SU-DHL-6 (cell line): ENCODE measurements around the gene FXYD4.
"Not testable (repeated sequence)": the region's sequence is repeated elsewhere in the genome, so short reads cannot be mapped to it uniquely, and the experiment has no call there.

Experiments
- H2AFZ ChIP-seq: fragments of 200-600 bp; sonication (generic); 2 replicates; pipeline ENCODE4 v1.6.1; 2014; ENCODE audit warnings: low read depth, mild to moderate bottlenecking, moderate library complexity, mixed read lengths, antibody characterized with exemption, low read length; ENCODE audit not compliant: severe bottlenecking
- H3F3A ChIP-seq: fragments of 200-600 bp; shearing (Covaris generic); 2 replicates; pipeline ENCODE4 v1.6.0; 2016; ENCODE audit warnings: antibody characterized with exemption, mild to moderate bottlenecking; ENCODE audit not compliant: insufficient read depth
- H3K27ac ChIP-seq: fragments of 200-600 bp; sonication (generic); 2 replicates; pipeline ENCODE4 v1.5.1; 2016; ENCODE audit warnings: low read depth, mild to moderate bottlenecking, low read length, moderate library complexity, mixed read lengths
- H3K27me3 ChIP-seq: fragments of 200-600 bp; sonication (generic), shearing (Covaris generic); 2 replicates; pipeline ENCODE4 v1.6.0; 2014; ENCODE audit warnings: mild to moderate bottlenecking, low read length
- H3K36me3 ChIP-seq: fragments of 200-600 bp; sonication (generic); 2 replicates; pipeline ENCODE4 v1.6.1; 2014; ENCODE audit warnings: mild to moderate bottlenecking, low read length, mixed read lengths
- H3K4me2 ChIP-seq: fragments of 300-600, 200-600 bp; shearing (Covaris generic), sonication (generic); 2 replicates; pipeline ENCODE4 v1.6.0; 2014; ENCODE audit warnings: low read length, low read depth, mild to moderate bottlenecking; ENCODE audit not compliant: poor library complexity, severe bottlenecking
- H3K4me3 ChIP-seq: fragments of 200-600 bp; sonication (generic); 2 replicates; pipeline ENCODE4 v1.5.1; 2014; ENCODE audit warnings: antibody characterized with exemption, low read length, mild to moderate bottlenecking, mixed read lengths; ENCODE audit not compliant: insufficient read depth, poor library complexity, severe bottlenecking
- H3K79me2 ChIP-seq: fragments of 200-600 bp; sonication (generic); 2 replicates; pipeline ENCODE4 v1.6.1; 2014; ENCODE audit warnings: mild to moderate bottlenecking, low read length, moderate library complexity; ENCODE audit not compliant: insufficient read depth
- H3K9ac ChIP-seq: fragments of 200-600 bp; sonication (generic); 2 replicates; pipeline ENCODE4 v1.7.0; 2014; ENCODE audit warnings: mild to moderate bottlenecking, low read length
- H3K9me2 ChIP-seq: fragments of 200-600 bp; sonication (generic); replicated peaks from 2 replicates; pipeline ENCODE4 v1.6.1; 2014; ENCODE audit warnings: low read length; ENCODE audit not compliant: insufficient read depth
- H3K9me3 ChIP-seq: fragments of 200-600 bp; sonication (generic); 2 replicates; pipeline ENCODE4 v1.6.1; 2014; ENCODE audit warnings: low read length, mixed read lengths; ENCODE audit not compliant: insufficient read depth
- H4K20me1 ChIP-seq: fragments of 200-600 bp; sonication (generic); 2 replicates; pipeline ENCODE4 v1.6.1; 2014; ENCODE audit warnings: low read depth, mild to moderate bottlenecking, antibody characterized with exemption, low read length, moderate library complexity, mixed read lengths
- CTCF ChIP-seq: fragments of 200-600 bp; sonication (generic); IDR thresholded peaks from one replicate; pipeline ENCODE4 v1.5.1; 2017; ENCODE audit warnings: antibody characterized with exemption, mild to moderate bottlenecking, low read length, moderate library complexity; ENCODE audit not compliant: insufficient read depth, poor library complexity, severe bottlenecking
- EZH2phosphoT487 ChIP-seq: fragments of 200-600 bp; sonication (generic), shearing (Covaris generic); conservative IDR thresholded peaks from 2 replicates; pipeline ENCODE4 v1.6.1; 2018; ENCODE audit warnings: mild to moderate bottlenecking, antibody characterized with exemption, low read length, moderate library complexity, mixed read lengths

FXYD4 gene

GRCh38 chr10:43336641-43337318 is 34.7 kb upstream of the FXYD4 start:
- Histone ChIP-seq H3K4me3 (no peak overlapping the region), H3K9me3 (no peaks in the 10 kb centered on the region), H3K9ac (no peak overlapping the region), H3K4me2 (no peak overlapping the region), H3F3A (no peaks in the 10 kb centered on the region), H3K79me2 (no peaks in the 10 kb centered on the region), H3K27ac (no peak overlapping the region), H4K20me1 (no peaks in the 10 kb centered on the region), H3K9me2 (no peaks in the 10 kb centered on the region), H2AFZ (no peak overlapping the region), H3K27me3 (no peaks in the 10 kb centered on the region), H3K36me3 (no peaks in the 10 kb centered on the region)
- TF ChIP-seq CTCF (no peak), EZH2phosphoT487 (no peak)

DNA sequence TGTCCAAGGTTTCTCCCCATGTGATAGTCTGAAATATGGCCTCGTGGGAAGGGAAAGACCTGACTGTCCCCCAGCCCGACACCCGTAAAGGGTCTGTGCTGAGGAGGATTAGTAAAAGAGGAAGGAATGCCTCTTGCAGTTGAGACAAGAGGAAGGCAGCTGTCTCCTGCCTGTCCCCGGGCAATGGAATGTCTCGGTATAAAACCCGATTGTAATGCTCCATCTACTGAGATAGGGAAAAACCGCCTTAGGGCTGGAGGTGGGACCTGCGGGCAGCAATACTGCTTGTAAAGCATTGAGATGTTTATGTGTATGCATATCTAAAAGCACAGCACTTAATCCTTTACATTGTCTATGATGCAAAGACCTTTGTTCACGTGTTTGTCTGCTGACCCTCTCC is 33.9 kb upstream of the FXYD4 start:
- not testable (repeated sequence) for H3F3A ChIP-seq, H3K27me3 ChIP-seq, H3K4me3 ChIP-seq, H3K9ac ChIP-seq, H3K36me3 ChIP-seq, H3K79me2 ChIP-seq, H3K4me2 ChIP-seq, H3K9me3 ChIP-seq, H4K20me1 ChIP-seq, H3K27ac ChIP-seq, H2AFZ ChIP-seq, H3K9me2 ChIP-seq

DNA sequence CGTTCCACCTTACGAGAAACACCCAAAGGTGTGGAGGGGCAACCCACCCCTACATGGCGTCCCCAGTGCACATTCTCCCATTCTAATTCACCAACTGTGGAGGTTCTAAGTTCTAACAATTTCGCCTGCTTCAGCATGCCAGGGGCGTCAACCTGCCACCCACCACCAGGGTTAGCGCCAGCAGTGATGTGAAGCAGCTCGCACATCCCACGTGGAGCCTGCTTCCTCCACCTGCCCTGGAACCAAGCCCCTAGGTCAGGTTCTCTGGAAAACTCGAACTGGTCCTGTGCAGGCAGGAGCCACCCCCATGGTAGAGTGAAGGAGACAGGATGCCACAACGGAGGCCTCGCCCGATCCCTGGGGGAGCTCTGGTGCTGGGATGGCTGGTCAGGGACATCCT is 33.3 kb upstream of the FXYD4 start:
- H4K20me1 ChIP-seq = no peaks in the 10 kb centered on the region
- H3F3A ChIP-seq = no peaks in the 10 kb centered on the region
- TF ChIP-seq CTCF (no peak), EZH2phosphoT487 (no peak)
- no peak overlapping the region for H3K27ac ChIP-seq
- H3K79me2 ChIP-seq = no peaks in the 10 kb centered on the region
- no peaks in the 10 kb centered on the region for H3K36me3 ChIP-seq
- H3K9ac ChIP-seq = no peak overlapping the region
- H3K9me2 ChIP-seq = no peaks in the 10 kb centered on the region
- H3K4me2 ChIP-seq = no peak overlapping the region
- no peak overlapping the region for H3K4me3 ChIP-seq
- H2AFZ ChIP-seq = no peak overlapping the region
- no peaks in the 10 kb centered on the region for H3K27me3 ChIP-seq
- no peaks in the 10 kb centered on the region for H3K9me3 ChIP-seq

- Histone ChIP-seq H3K36me3 (no peaks in the 10 kb centered on the region), H3K9ac (no peak overlapping the region), H3K9me3 (no peaks in the 10 kb centered on the region), H4K20me1 (no peaks in the 10 kb centered on the region), H3K9me2 (no peaks in the 10 kb centered on the region), H3K27me3 (no peaks in the 10 kb centered on the region), H3K79me2 (no peaks in the 10 kb centered on the region), H3K4me3 (no peak overlapping the region), H3F3A (no peaks in the 10 kb centered on the region), H3K27ac (no peak overlapping the region), H2AFZ (no peak overlapping the region), H3K4me2 (no peak overlapping the region)
- TF ChIP-seq CTCF (no peak), EZH2phosphoT487 (no peak)
Observed at GRCh38 chr10:43339136-43339535, 32.3 kb upstream of the FXYD4 start.
